HEK293T (cell line): ENCODE measurements around the gene RAB3IP.

Source experiments
- ARNT ChIP-seq: fragments of 450-650 bp; IDR thresholded peaks from 2 replicates; pipeline ENCODE4 v1.6.1; 2017; ENCODE audit warnings: mild to moderate bottlenecking
- BHLHE40 ChIP-seq: fragments of 450-650 bp; IDR thresholded peaks from 2 replicates; pipeline ENCODE4 v1.6.1; 2016; ENCODE audit warnings: mild to moderate bottlenecking, moderate library complexity, borderline replicate concordance
- ELF4 ChIP-seq: fragments of 450-650 bp; IDR thresholded peaks from 2 replicates; pipeline ENCODE4 v1.6.1; 2017; ENCODE audit warnings: antibody characterized with exemption
- FOXA1 ChIP-seq: fragments of 450-650 bp; IDR thresholded peaks from 2 replicates; pipeline ENCODE4 v1.6.1; 2016; ENCODE audit warnings: mild to moderate bottlenecking
- FOXK2 ChIP-seq: fragments of 450-650 bp; IDR thresholded peaks from 2 replicates; pipeline ENCODE4 v1.6.1; 2016; ENCODE audit warnings: mild to moderate bottlenecking
- FOXM1 ChIP-seq: fragments of 450-650 bp; IDR thresholded peaks from 2 replicates; pipeline ENCODE4 v1.6.1; 2017; ENCODE audit warnings: mild to moderate bottlenecking, borderline replicate concordance
- HDGF ChIP-seq: fragments of 450-650 bp; IDR thresholded peaks from 2 replicates; pipeline ENCODE4 v1.6.1; 2017; ENCODE audit warnings: antibody characterized with exemption, borderline replicate concordance
- L3MBTL2 ChIP-seq: fragments of 450-650 bp; conservative IDR thresholded peaks from 2 replicates; pipeline ENCODE4 v1.6.1; 2016; ENCODE audit warnings: mild to moderate bottlenecking
- LEF1 ChIP-seq: fragments of 450-650 bp; IDR thresholded peaks from 2 replicates; pipeline ENCODE4 v1.6.1; 2017; ENCODE audit warnings: mild to moderate bottlenecking, borderline replicate concordance
- PKNOX1 ChIP-seq: fragments of 450-650 bp; IDR thresholded peaks from 2 replicates; pipeline ENCODE4 v1.6.1; 2016
- SP1 ChIP-seq: fragments of 450-650 bp; IDR thresholded peaks from 2 replicates; pipeline ENCODE4 v1.6.1; 2017
- SUZ12 ChIP-seq: fragments of 450-650 bp; IDR thresholded peaks from 2 replicates; pipeline ENCODE4 v1.6.1; 2016; ENCODE audit warnings: mild to moderate bottlenecking
- TARDBP ChIP-seq: fragments of 450-650 bp; IDR thresholded peaks from 2 replicates; pipeline ENCODE4 v1.6.1; 2016
- ZNF384 ChIP-seq: fragments of 450-650 bp; IDR thresholded peaks from 2 replicates; pipeline ENCODE4 v1.6.1; 2016

GRCh38 chr12:69783365-69783764, 44.7 kb downstream of the RAB3IP start:
- TF ChIP-seq FOXK2 (no peak), SP1 (no peak), ZNF384 (no peak), TARDBP (no peak), BHLHE40 (no peak), FOXM1 (no peak), ELF4 (no peak), LEF1 (no peak), ARNT (no peak), FOXA1 (no peak), SUZ12 (no peak), HDGF (no peak), PKNOX1 (no peak), L3MBTL2 (no peak)
